Ammon's horn (tissue), 1 donor: ENCODE measurements around the gene CMSS1.
"Not testable (repeated sequence)": the region's sequence is repeated elsewhere in the genome, so short reads cannot be mapped to it uniquely, and the experiment has no call there.

Experiments
- DNase-seq: peaks from one replicate; pipeline ENCODE4 v3.0.0-alpha.2; 2016; ENCODE audit warnings: low spot score

The CMSS1 gene

GRCh38 chr3:100024520-100025303 lies 207.1 kb downstream of the CMSS1 start:
- no peak for DNase-seq

GRCh38 chr3:100027321-100027720 lies 209.7 kb downstream of the CMSS1 start:
- no peak for DNase-seq

GRCh38 chr3:100029052-100029451 lies 211.4 kb downstream of the CMSS1 start:
- no peak for DNase-seq

- no peak for DNase-seq
These were observed 212.0 kb downstream of the CMSS1 start for GRCh38 chr3:100029689-100030088.

- DNase-seq: no peak
These were observed 212.7 kb downstream of the CMSS1 start for GRCh38 chr3:100030346-100030745.

- no peak for DNase-seq
These were observed 213.3 kb downstream of the CMSS1 start for GRCh38 chr3:100030914-100031425.

- DNase-seq: peak; percentile 46
These were observed 214.6 kb downstream of the CMSS1 start for GRCh38 chr3:100032243-100032642.

- no peak for DNase-seq
These were observed 215.5 kb downstream of the CMSS1 start for GRCh38 chr3:100033184-100033583.

GRCh38 chr3:100033903-100034471 lies 216.3 kb downstream of the CMSS1 start:
- no peak for DNase-seq

- DNase-seq: no peak
These were observed 221.4 kb downstream of the CMSS1 start for GRCh38 chr3:100039075-100039474.

GRCh38 chr3:100040451-100041225 lies 223.0 kb downstream of the CMSS1 start:
- no peak for DNase-seq

- DNase-seq: no peak
These were observed 223.7 kb downstream of the CMSS1 start for GRCh38 chr3:100041328-100041749.

GRCh38 chr3:100042166-100042981 lies 224.7 kb downstream of the CMSS1 start:
- no peak for DNase-seq

- no peak for DNase-seq
These were observed 225.6 kb downstream of the CMSS1 start for GRCh38 chr3:100043271-100043670.

GRCh38 chr3:100044369-100044768 lies 226.7 kb downstream of the CMSS1 start:
- peak; percentile 61 for DNase-seq

GRCh38 chr3:100045696-100046095 lies 228.0 kb downstream of the CMSS1 start:
- peak; percentile 56 for DNase-seq

- DNase-seq: no peak
These were observed 229.3 kb downstream of the CMSS1 start for GRCh38 chr3:100046986-100047385.

GRCh38 chr3:100047455-100048141 lies 229.9 kb downstream of the CMSS1 start:
- peak; percentile 22 for DNase-seq

GRCh38 chr3:100048248-100048647 lies 230.6 kb downstream of the CMSS1 start:
- DNase-seq: no peak

- not testable (repeated sequence) for DNase-seq
These were observed 233.9 kb downstream of the CMSS1 start for GRCh38 chr3:100051513-100051912.

GRCh38 chr3:100053951-100054620 lies 236.4 kb downstream of the CMSS1 start:
- DNase-seq: no peak
